ENCODE measurements around the gene USE1. TPM values are rescaled to one million over a fixed set of nuclear protein-coding genes. Genes with fewer than 3 reads are reported as not detected.
"Not testable (repeated sequence)": the region's sequence is repeated elsewhere in the genome, so short reads cannot be mapped to it uniquely, and the experiment has no call there.

USE1 gene, protein sequence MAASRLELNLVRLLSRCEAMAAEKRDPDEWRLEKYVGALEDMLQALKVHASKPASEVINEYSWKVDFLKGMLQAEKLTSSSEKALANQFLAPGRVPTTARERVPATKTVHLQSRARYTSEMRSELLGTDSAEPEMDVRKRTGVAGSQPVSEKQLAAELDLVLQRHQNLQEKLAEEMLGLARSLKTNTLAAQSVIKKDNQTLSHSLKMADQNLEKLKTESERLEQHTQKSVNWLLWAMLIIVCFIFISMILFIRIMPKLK
- total RNA-seq, result 33.2 TPM
- long read RNA-seq, partial matches to known transcripts, result 0 of 7 reads
- long read RNA-seq, other reads (novel, unspliced or antisense), result 1 of 7 reads

DNA sequence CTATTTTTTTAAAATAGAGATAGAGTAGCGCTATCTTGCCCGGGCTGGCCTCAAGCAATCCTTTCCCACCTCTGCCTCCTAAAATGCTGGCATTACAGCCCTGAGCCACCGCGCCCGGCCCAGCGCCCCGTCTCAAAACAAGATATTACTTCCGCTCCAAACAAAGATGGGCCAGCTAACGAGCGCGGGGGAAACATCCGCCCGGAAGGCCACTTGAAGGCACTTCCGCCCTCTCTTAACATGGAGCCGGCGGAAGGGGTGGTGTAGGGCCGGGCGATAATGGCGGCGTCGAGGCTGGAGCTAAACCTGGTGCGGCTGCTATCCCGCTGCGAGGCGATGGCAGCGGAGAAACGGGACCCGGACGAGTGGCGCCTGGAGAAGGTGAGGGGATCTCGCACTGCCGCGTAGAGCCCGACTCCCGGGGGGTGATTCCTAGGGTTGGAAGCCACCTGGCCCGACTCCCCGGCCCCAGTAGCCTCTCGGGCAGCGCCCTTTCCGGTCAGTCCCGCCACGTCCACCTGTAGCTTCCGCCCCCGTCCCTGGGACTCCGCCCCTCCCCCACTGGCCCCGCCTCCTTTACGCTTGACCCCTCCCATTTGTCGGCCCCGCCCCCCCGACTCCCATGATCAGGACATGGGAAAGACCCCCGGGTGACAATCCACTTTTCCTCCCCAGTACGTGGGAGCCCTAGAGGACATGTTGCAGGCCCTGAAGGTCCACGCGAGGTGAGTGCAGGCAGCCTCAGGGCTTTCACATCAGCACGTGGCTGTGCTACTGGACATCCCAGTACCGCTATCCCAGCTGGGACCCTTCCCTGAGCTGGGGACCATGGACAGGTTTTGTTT, at the start of gene USE1:
TSS of gene USE1 (plus strand) at position 231 of the 845 bp plus-strand sequence. CDS start at position 280, 49 bp downstream.
- peak; percentile 96 for DNase-seq (ENCODE audit: low spot score)

DNA sequence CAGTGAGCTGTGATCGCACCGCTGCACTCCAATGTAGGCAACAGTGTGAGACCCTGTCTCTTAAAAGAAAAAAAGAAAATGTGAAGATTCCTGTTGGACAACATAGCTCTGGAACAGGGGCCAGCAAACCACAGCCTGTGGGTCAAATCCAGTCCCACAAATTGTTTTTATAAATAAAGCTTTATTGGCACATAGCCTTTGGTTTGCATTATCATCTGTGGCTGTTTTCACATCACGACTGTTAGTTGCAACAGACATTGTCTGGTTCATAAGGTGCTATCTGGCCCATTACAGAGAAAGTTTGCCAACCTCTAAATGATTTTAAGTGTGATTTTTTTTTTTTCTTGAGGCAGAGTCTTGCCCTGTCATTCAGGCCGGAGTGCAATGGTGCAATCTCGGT, 49.4 kb upstream of the USE1 start:
- no peak for DNase-seq (ENCODE audit: low spot score)

DNA sequence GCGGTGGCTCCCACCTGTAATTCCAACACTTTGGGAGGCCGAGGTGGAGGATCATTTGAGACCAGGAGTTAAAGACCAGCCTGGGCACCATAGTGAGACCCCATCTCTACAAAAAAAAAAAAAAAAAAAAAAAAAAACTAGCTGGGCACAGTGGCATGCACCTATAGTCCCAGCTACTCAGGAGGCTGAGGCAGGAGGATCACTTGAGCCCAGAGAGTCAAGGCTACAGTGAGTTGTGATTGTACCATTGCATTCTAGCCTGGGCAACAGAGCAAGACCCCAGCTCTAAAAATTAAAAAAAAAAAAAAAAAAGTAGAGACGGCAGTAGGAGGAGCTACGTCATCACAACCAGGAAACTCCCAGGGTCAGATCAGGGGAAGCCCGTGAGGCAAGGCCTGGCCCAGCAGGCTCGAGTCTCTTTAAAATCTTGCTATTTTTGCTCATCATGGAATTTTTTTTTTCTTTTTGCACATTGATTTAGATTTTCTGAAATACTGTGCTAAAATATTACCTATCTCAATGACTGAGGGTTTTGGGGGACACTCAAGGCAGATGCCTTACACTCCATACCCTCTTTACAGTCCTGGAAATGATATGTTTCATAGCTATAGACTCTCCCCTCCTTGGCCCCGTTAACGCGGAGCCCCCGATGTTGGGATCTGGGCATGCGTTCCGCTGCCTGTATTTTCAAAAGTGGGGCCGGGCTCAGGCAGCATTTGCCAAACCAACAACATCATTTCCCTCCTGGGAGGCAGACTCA, 44.4 kb upstream of the USE1 start:
- no peak for DNase-seq (ENCODE audit: low spot score)

- no peak for DNase-seq (ENCODE audit: low spot score)
Measured at GRCh38 chr19:17171874-17172273, 43.3 kb upstream of the USE1 start.

DNA sequence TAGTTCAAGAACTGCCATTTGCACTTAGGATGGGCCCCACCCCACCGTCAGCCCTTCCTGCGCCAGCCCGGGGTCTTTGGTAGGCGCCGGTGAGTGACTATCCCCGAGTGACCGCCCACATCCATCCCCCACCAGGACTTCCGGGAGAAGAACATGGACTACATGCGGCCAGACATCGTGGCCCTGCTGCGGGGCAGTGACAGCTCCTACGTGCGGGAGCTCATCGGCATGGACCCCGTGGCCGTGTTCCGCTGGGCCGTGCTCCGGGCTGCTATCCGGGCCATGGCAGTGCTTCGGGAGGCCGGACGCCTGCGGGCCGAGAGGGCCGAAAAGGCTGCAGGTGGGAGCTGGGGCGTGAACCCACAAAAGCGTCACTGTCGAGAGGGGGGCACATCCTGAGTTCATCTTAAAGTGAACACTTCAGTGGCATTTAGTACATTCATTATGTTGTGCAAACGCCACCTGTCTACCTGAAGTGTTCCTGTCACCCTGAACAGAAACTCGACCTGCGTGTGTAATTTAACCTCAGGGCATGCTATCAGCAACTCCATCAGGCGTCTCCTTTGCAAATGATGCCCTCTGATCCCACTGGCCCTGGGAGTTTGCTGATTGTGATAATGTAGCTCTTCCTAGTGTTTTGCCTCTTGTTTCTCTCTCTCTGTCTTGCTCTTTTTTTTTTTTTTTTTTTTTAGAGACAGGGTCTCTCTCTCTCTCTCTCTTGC, 42.4 kb upstream of the USE1 start:
- no peak for DNase-seq (ENCODE audit: low spot score)

DNA sequence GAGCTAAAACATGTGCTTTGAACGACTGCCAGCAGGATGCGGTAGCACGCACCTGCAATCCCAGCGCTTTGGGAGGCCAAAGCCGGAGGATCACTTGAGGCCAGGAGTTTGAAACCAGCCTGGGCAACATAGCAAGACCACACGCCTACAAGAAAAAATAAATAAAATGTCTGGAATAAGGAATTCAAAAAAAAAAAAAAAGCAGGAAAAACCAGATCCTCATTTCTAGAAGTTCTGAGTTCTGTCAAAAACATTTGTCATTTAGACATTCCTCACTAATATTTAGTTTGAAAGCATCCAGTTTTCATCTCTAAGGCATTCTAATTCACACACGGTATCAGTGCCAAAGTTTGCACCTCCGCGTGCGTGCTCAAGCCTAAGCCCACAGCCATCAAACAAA, 36.9 kb upstream of the USE1 start:
- DNase-seq (ENCODE audit: low spot score), result no peak

- no peak for DNase-seq (ENCODE audit: low spot score)
Measured at GRCh38 chr19:17180997-17181702, 34.0 kb upstream of the USE1 start.

GRCh38 chr19:17183271-17183761, 31.8 kb upstream of the USE1 start:
- no peak for DNase-seq (ENCODE audit: low spot score)

DNA sequence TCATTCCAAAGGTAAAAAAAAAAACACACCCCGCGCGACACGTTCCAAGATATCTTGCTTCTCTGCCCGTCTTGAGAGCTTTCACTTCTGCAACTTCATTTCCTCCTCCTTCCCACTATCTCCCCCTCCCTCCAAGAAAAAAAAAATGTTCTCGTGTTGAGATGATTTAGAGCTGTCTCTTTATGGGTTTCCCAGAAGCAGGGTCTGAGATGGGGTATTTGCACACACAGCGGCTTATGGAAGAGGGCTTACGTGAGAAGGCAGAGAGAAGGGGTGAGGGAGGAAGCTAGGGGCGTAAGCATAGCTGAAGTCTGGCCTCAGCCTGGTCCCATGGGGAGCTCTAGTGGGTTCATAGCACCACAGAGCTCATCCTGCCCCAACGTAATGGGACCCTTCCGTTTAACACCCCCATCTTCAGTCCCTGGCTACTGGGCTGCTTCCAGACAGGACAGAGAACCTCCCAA, 31.3 kb upstream of the USE1 start:
- DNase-seq (ENCODE audit: low spot score), result no peak

DNA sequence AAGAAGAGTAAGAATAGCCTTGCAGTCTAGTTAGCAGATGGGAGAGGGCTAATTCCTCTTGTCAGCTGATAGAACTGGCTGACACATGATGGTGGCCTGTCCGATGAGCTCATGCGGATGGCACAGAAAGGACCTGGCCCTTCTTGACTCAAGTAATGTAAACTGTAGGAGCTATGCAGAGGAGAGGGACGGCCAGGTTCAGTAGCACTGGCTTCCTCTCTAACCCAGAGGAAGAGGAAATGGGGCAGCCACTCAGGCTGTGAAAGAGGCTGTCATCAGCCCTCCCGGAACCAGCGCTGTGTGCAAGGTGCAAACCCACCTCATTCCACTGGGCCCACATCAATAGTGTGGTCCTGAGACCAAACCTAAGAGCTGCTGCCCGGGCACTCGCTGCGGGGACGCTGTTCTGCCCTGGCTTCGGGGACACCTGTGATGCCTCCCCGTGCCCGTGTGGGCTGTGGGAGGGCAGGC, 30.8 kb upstream of the USE1 start:
- no peak for DNase-seq (ENCODE audit: low spot score)

- DNase-seq (ENCODE audit: low spot score), result no peak
Measured at GRCh38 chr19:17185590-17185989, 29.6 kb upstream of the USE1 start.

- not testable (repeated sequence) for DNase-seq (ENCODE audit: low spot score)
Measured at GRCh38 chr19:17191736-17192135, 23.4 kb upstream of the USE1 start.

DNA sequence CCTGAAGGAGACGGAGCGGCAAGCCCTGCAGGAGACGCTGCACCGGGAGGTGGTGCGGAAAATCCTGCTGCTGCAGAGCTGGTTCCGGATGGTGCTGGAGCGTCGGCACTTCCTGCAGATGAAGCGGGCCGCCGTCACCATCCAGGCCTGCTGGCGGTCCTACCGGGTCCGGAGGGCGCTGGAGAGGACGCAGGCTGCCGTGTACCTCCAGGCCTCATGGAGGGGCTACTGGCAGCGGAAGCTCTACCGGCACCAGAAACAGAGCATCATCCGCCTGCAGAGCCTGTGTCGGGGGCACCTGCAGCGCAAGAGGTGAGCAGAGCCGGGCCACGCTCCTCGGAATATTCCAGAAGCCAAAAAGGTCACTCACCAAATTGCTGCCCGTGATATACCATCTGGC, 22.4 kb upstream of the USE1 start:
- no peak for DNase-seq (ENCODE audit: low spot score)

DNA sequence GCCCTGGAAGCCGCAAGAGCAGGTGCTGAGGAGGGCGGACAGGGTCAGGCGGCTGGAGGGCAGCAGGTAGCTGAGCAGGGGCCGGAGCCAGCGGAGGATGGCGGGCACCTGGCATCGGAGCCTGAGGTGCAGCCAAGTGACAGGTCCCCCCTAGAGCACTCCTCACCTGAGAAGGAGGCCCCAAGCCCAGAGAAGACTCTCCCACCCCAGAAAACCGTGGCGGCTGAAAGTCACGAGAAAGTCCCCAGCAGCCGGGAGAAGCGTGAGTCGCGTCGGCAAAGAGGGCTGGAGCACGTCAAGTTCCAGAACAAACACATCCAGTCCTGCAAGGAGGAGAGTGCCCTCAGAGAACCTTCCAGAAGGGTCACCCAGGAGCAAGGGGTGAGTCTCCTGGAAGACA, 20.5 kb upstream of the USE1 start:
- no peak for DNase-seq (ENCODE audit: low spot score)

GRCh38 chr19:17195106-17195505, 20.1 kb upstream of the USE1 start:
- no peak for DNase-seq (ENCODE audit: low spot score)

- DNase-seq (ENCODE audit: low spot score), result no peak
Measured at GRCh38 chr19:17196610-17197009, 18.5 kb upstream of the USE1 start.

- no peak for DNase-seq (ENCODE audit: low spot score)
Measured at GRCh38 chr19:17197666-17198065, 17.5 kb upstream of the USE1 start.

GRCh38 chr19:17200408-17201079, 14.6 kb upstream of the USE1 start:
- no peak for DNase-seq (ENCODE audit: low spot score)

DNA sequence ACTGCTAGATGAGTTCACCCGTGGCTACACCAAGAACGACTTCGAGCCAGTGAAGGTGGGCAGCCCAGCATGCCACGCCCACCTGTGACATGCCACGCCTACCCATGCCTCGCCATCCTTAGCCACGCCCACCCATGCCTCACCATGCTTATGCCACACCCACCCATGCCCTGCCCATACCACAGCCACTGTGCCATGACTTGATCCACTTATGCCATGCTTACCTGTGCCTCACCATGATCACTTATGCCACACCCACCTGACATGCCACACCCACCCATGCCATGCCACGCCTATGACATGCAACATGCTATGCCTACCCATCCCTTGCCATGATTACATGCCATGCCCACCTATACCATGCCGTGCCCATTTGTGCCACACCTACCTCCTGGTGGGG, 12.9 kb upstream of the USE1 start:
- DNase-seq (ENCODE audit: low spot score), result no peak

- DNase-seq (ENCODE audit: low spot score), result no peak
Measured at GRCh38 chr19:17202713-17203112, 12.4 kb upstream of the USE1 start.

All from mesenteric fat pad (tissue), 1 donor.